Retina (tissue), 1 donor: ENCODE results near the gene LCN1.

Experiments used
- DNase-seq: peaks from one replicate; pipeline ENCODE4 v3.0.0-alpha.2; 2016

The LCN1 gene

DNA sequence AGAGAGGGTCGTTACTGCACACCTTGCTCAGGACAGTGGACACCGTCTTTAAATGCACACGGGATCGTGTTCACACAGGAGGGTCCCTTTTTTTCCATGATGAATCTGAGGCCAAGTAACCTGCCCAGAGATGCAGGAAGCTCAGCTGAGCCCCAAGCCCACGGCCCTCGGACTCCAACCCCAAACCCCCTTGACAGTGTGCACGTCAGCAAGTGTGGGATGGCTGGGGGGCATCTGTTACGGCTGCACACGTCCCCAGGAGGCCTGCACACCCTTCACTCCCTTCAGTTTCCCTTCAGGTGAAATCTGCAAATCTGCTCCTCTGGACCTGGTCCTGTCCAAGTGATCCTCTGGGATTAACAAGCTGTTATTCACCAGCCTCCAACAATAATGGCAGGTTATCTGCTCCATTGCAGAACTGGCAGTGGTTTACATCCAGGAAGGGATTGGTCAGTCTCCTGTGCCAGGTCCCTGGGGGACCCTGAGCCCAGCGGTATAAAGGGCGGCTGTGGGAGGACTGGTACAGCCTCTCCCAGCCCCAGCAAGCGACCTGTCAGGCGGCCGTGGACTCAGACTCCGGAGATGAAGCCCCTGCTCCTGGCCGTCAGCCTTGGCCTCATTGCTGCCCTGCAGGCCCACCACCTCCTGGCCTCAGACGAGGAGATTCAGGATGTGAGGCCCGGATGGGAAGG, at the start of gene LCN1:
Gene LCN1, plus strand, starts transcription at position 525 of the 692 bp plus-strand sequence. Its CDS starts 58 bp downstream, at position 583.
- DNase-seq, result peak; percentile 1

- peak; percentile 46 for DNase-seq
These were observed 49.2 kb upstream of the LCN1 start for GRCh38 chr9:135471791-135472640.

DNA sequence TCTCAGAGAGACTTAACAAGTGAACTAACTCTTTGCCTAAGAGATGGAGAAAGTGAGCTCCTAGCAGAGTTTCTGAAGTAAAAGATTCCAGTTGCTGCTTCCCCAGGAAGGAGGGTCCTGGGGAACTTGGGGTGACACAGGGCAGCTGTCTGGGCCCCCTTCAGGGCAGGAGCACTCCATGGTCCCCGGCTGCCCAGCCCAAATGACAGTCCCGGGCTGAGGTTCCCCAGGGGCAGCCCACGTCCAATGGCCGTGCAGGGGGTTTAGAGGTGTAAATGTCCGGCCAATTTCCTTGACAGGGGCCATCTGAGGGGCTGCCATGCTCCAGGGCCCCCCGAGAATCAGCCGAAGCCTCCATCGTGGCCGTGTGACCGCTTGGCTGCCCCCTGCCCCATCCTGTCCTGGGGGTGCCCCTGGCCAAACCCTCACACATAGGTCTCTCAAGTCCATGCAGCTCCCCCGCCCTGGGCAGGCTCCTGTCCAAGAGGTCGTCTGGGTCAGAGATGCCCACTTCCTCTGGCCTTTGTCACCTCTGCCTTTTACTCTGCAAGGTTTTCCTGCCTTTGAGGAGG, 47.2 kb upstream of the LCN1 start:
- DNase-seq, result no peak

GRCh38 chr9:135474915-135475314, 46.3 kb upstream of the LCN1 start:
- DNase-seq, result peak; percentile 75

DNA sequence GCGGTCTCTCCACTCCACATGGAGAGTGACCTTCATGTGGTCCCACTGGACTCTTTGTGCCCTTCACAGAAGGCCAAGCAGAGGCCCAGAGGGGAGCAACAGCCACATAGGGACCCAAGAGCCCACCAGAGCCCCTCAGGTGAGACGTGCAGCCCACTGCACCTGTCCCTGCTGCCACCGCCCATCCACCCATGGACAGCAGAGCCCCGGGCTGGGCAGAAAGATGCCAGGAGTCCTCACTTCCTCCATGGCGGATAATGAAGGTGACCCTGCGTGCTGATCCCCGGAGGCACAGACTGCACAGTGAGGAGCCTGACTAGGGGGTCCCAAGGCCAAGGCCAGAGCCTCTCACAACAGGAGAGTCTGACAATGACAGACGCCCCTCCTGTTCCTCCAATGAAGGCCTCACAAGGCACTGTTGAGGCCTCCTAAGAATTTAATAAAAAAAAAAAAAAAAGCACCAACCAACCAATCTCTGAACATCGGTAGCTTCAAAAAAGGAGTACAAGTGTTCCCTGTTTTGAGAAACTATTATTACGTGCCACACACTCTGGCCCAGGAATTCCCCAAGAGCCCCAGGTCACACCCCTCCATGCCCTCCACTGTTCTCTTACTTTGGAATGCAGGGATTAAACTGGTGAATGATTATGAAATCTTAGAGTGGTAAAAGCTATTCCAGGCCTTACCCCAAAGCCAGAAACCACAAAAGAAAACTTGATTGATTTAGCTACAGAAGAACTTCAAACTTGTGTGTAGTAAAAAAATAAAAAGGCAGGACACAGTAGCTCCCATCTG, 44.5 kb upstream of the LCN1 start:
- no peak for DNase-seq

DNA sequence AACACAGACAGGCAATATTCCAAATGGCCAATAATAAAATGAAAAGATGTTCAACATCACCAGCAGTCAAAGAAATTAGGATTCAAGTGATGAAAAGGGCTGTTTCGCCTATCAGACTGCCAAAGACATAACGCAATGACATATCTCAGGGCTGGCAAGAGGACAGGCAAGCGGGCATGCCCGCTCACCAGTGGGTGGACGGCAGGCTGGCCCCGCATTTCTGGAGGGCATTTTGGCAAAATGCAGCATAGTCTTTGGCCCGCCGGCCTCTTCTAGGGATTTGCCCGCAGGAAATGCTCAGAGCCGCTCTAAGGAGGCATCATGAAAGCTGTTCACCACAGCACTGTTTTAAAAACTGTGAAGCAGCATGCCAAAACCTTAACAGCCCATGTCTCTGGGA, 43.0 kb upstream of the LCN1 start:
- DNase-seq, result no peak

DNA sequence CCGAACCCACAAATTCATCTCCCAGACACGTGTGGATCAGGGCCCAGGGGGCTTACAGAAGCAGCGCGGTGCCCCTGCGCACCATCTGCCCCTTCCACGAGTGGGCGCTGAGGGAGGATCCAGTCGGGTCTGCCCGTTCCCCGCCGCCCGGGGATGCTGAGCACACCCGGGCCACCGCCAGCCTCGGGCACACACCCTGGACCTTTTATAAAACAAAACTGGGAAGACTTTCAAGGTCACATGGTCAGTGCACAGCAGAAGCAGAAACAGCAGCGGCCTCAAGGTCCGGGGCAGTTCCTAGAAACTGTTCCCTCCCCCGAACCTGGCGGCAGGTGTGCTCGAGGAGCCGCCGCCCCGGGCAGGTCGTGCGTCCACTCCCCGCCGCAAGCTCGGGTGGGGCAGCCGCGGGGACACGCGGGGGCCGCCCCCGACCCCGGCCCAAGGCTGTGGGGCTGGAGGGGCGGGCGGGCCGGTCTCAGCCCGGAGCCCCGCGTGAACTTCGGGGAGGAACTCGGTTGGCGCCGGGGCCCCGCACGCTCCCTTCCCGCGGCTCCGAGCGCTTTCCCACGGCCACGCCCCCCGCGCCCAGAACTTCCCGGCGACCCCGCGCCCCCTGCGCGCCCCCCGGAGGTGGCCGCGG, 42.3 kb upstream of the LCN1 start:
- peak; percentile 66 for DNase-seq

- DNase-seq, result no peak
These were observed 41.7 kb upstream of the LCN1 start, which contains the start of gene PPP1R26 for GRCh38 chr9:135479469-135480052. Gene PPP1R26, plus strand, starts transcription at chr9:135479782. Its CDS starts 4,729 bp downstream, at chr9:135484511.

DNA sequence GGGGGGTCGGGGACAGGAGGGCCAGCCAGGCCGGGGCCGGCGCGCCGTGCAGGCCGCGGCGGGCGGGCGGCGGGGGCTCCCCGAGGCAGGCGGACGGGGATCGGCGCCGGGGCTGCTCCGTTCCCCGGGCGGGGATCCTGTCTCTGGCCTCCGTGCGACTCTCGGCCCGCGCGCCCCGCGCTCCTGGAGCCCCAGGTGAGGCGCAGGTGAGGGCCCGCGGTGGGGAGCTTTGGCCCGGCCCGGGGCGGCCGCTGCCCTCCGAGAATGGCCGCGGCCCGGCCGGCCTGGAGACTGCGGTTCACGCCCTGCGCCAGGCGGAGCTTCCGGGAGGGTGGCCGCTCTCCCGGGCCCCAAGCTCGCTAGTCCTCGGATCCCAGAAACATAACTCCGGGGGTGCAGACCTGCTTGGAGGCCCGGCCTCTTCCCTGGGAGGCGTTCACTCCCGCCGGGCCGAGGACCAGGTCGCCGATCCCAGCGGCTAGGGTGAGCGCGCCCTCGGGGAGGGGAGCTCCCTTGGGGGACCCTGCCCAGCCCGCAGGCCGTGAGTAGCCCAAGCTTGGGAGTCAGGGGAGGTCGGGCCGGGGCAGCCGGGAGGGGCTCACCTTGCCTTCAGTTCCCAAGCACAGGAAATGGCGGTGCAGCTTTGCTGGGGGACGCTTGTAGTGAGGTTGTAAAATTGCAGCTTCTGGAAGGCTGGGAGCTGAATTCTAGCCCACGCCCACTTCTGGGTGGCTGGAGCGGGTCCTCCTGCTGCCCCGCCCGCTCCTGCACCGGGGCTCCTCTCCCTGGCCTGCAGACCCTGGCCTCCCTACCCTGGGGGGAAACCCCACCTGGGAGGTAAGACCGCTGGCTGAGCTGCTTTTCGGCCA, 40.9 kb upstream of the LCN1 start:
- DNase-seq, result peak; percentile 65

DNA sequence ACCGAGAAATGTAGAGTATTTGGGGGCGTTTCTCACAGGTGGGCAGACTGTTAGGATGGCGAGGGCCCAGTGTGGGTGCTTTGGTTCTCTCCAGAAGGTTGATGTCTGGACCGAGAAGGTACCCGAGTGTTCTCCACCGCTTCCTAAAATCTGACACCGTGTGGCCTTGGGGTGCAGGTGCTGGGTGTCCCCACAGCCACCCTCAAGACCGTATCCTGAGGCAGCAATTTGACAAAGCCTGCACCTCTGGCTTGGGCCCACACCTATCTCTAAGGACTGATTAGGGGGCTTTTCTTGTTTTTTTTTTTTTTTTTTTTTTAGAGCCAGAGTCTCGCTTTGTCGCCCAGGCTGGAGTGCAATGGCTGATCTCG, 40.3 kb upstream of the LCN1 start:
- no peak for DNase-seq

- no peak for DNase-seq
These were observed 39.1 kb upstream of the LCN1 start for GRCh38 chr9:135482015-135482754.

DNA sequence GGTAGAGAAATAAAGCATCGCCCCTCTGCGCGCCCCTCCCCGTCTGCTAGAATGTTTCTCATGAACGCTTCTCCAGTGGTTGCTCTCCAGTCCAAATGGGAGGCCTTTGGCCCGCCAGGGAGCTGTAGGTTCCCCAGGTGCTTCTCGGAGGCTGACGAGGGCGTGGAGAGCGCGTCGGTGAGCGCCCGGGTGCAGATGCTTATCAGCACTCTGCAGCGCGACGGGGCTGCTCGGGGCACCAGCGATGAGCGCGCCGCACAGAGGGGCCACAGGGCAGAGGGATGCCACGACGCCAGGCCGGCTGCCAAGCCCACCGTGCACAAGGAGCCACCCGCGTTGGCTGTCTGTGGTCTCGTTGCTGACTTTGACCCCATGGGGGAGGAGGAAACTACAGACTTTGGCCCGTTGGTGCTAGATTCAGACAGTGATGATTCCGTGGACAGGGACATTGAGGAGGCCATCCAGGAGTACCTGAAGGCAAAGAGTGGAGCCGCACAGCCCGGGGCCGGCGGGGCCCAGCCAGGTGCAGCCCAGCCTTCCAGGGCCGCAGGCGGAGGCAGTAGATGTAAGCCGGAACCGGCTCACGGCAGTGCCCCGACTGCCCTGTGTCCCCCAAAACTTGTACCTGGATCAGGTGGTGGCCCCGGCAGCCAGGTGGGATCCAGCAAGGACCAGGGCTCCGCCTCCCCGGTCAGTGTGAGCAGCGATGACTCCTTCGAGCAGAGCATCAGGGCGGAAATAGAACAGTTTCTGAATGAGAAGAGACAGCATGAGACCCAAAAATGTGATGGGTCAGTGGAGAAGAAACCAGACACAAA, 36.6 kb upstream of the LCN1 start:
- DNase-seq, result no peak

DNA sequence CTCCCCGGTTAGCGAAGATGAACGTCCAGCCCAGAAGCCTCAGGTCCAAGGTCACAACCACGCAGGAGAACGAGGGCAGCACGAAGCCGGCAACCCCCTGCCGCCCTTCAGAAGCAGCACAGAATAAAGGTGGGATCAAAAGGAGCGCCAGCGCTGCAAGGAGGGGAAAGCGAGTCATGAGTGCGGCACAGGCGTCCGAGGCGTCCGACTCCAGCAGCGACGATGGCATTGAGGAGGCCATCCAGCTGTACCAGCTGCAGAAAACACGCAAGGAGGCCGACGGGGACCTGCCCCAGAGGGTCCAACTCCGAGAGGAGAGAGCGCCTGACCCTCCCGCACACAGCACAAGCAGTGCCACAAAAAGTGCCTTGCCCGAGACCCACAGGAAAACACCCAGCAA, 35.9 kb upstream of the LCN1 start:
- DNase-seq, result no peak

DNA sequence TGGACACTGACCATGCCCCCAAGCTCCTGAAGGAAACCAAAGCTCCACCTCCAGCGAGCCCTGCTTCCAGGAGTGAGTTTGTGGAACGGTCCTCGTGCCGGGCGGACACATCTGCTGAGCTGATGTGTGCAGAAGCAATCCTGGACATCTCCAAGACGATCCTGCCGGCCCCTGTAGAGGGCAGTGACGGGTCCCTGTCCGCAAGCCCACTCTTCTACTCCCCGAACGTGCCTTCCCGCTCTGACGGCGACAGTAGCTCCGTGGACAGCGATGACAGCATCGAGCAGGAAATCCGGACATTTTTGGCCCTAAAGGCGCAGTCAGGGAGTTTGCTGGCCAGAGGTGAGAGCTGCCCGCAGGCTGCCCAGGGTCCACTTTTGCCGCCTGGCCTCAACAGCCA, 35.4 kb upstream of the LCN1 start:
- DNase-seq, result no peak

- no peak for DNase-seq
These were observed 34.8 kb upstream of the LCN1 start for GRCh38 chr9:135486267-135487065.

GRCh38 chr9:135487281-135488012, 33.8 kb upstream of the LCN1 start:
- no peak for DNase-seq

DNA sequence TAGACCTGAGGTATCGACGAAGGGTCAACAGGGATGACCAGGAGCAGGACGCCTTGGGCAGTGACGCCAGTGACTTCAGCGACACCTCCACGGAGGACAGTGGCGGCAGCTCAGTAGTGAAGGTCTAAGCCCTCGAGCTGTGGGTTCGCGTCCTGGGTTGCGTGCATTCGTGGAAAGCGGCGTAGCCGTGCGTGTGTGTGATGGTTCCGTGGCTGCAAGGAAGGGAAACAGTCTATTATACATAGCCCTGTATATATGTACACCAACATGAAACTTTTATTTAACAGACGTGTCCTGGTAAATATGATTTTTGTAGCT, 33.3 kb upstream of the LCN1 start:
- DNase-seq, result no peak

DNA sequence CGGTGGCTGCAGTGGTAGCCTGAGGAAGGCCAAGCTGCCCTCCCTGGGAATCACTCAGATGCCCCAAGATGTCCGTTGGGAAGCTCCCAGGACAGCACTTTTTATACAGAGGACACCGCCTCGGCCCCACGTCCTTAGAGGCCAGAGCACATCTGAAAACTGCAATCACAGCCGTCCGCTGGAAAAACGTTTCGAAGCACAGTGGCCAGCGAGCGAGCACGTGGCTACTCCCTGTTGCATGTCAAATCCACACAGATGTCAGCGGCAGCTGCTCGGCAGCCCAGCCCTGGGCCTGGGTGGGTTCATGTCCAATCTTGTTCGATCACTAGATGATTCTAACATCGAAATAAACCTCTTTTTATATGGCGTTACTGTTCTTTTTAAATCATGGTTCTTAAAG, 32.7 kb upstream of the LCN1 start:
- DNase-seq, result no peak
